Superior temporal gyrus (tissue), 1 donor: Measurements from ENCODE around the gene PLLP.

ENCODE experiments used
- DNase-seq: peaks from one replicate; pipeline ENCODE4 v3.0.0-alpha.2; 2016; ENCODE audit errors: extremely low spot score

PLLP gene

GRCh38 chr16:57284209-57284951, at the start of gene PLLP:
PLLP (minus strand) TSS chr16:57284672; CDS start chr16:57284540, 132 bp downstream.
- peak; percentile 75 for DNase-seq

- no peak for DNase-seq
Measured at GRCh38 chr16:57333402-57333801, 48.9 kb upstream of the PLLP start.

- no peak for DNase-seq
Measured at GRCh38 chr16:57331355-57331754, 46.9 kb upstream of the PLLP start.

- no peak for DNase-seq
Measured at GRCh38 chr16:57329718-57330327, 45.4 kb upstream of the PLLP start.

- DNase-seq = no peak
Measured at GRCh38 chr16:57325458-57325857, 41.0 kb upstream of the PLLP start.

- no peak for DNase-seq
Measured at GRCh38 chr16:57324749-57325148, 40.3 kb upstream of the PLLP start.

GRCh38 chr16:57319646-57320045, 35.2 kb upstream of the PLLP start:
- no peak for DNase-seq

- no peak for DNase-seq
Measured at GRCh38 chr16:57318240-57318970, 33.9 kb upstream of the PLLP start.

GRCh38 chr16:57316390-57317017, 32.0 kb upstream of the PLLP start:
- no peak for DNase-seq

- DNase-seq = no peak
Measured at GRCh38 chr16:57315416-57315815, 30.9 kb upstream of the PLLP start.

GRCh38 chr16:57314161-57314785, 29.8 kb upstream of the PLLP start:
- no peak for DNase-seq

GRCh38 chr16:57313509-57313908, 29.0 kb upstream of the PLLP start:
- no peak for DNase-seq

- DNase-seq = no peak
Measured at GRCh38 chr16:57310801-57311200, 26.3 kb upstream of the PLLP start.

- DNase-seq = no peak
Measured at GRCh38 chr16:57308041-57308440, 23.6 kb upstream of the PLLP start.

- no peak for DNase-seq
Measured at GRCh38 chr16:57307365-57307764, 22.9 kb upstream of the PLLP start.

- no peak for DNase-seq
Measured at GRCh38 chr16:57306676-57307341, 22.3 kb upstream of the PLLP start.

- peak; percentile 18 for DNase-seq
Measured at GRCh38 chr16:57305159-57305811, 20.8 kb upstream of the PLLP start.

GRCh38 chr16:57304169-57305061, 19.9 kb upstream of the PLLP start:
- DNase-seq = no peak

- DNase-seq = no peak
Measured at GRCh38 chr16:57303910-57304168, 19.4 kb upstream of the PLLP start.
